Measurements from ENCODE around the gene KL. TPM values are rescaled to one million over a fixed set of nuclear protein-coding genes. Genes with fewer than 3 reads are reported as not detected.

Gene KL
- polyA plus RNA-seq, 2 of the 4 experiments (the other 2 are of a cell fraction) = 0.01 TPM; not detected in 1

GRCh38 chr13:33026489-33027152 is 10.4 kb downstream of the KL start:
- Histone ChIP-seq H3K27ac (no peak overlapping the region), H3K4me1 (no peaks in the 10 kb centered on the region), H3K4me2 (no peak overlapping the region), H3K9me3 (no peaks in the 10 kb centered on the region), H3K4me3 (no peak overlapping the region)
- POLR2A ChIA-PET = no interaction called here
- DNase-seq (ENCODE audit: low read depth in 1 of 2, low spot score in 1 of 2) (no peak), ATAC-seq (no peak), FAIRE-seq (no peak)
- CTCF ChIA-PET = interaction anchor here (0.6 kb wide), 1 partner anchor 233 kb away, joined by 3 read pairs; no protein-coding TSS in a partner anchor
- TF ChIP-seq CTCF (IDR thresholded peaks at IDR 0.05) (no peak), TFCP2L1 (CRISPR knock-in tag; IDR thresholded peaks at IDR 0.05) (no peak), FOSL2 (IDR thresholded peaks at IDR 0.05) (no peak), FOSL2 (CRISPR knock-in tag; IDR thresholded peaks at IDR 0.05) (no peak), NR3C1 (IDR thresholded peaks at IDR 0.05) (no peak), ZC3H11A (IDR thresholded peaks at IDR 0.05) (no peak), ZNF302 (CRISPR knock-in tag; IDR thresholded peaks at IDR 0.05) (no peak), MAX (IDR thresholded peaks at IDR 0.05) (no peak), E2F6 (IDR thresholded peaks at IDR 0.05; ENCODE audit: borderline replicate concordance, low read depth) (no peak), MYC (IDR thresholded peaks at IDR 0.05; ENCODE audit: borderline replicate concordance, low read length) (no peak), REST (IDR thresholded peaks at IDR 0.05) (no peak), HMGXB4 (CRISPR knock-in tag; IDR thresholded peaks at IDR 0.05; ENCODE audit: borderline replicate concordance) (no peak), SMC3 (IDR thresholded peaks at IDR 0.05) (no peak), RNF2 (IDR thresholded peaks at IDR 0.05; ENCODE audit: borderline replicate concordance, low read depth) (no peak), HES2 (IDR thresholded peaks at IDR 0.05) (no peak), RCOR1 (IDR thresholded peaks at IDR 0.05; ENCODE audit: low read depth, low read length) (no peak), GATA3 (IDR thresholded peaks at IDR 0.05; ENCODE audit: borderline replicate concordance) (no peak), USF2 (IDR thresholded peaks at IDR 0.05) (no peak), EP300 (IDR thresholded peaks at IDR 0.05) (no peak)
- 71% methylated on average over 9 of the region's 9 CpGs for WGBS (ENCODE audit: missing lambda C conversion rate)

Data from A549 (cell line).